Measurements from ENCODE around the gene ATXN2L. TPM values are rescaled to one million over a fixed set of nuclear protein-coding genes. Genes with fewer than 3 reads are reported as not detected.
A peak's percentile ranks its signal among the peaks of the same experiment; 100 is the strongest.

The ATXN2L gene
- total RNA-seq, 1 donor from 2014 or later: 208 TPM

- peak overlapping the region; percentile 67 for H3K4me3 Mint-ChIP-seq
- DNase-seq (ENCODE audit: extremely low spot score, unreplicated experiment): no peak
- H3K27me3 Mint-ChIP-seq: no peaks in the 10 kb centered on the region
- no peaks in the 10 kb centered on the region for H3K9me3 Mint-ChIP-seq
- peak overlapping the region; percentile 46 for H3K27ac Mint-ChIP-seq
- TF ChIP-seq CTCF (conservative IDR thresholded peaks at IDR 0.05): no peak
- peaks cover 20% of the 10 kb centered on the region for H3K36me3 Mint-ChIP-seq
- peaks cover 20% of the 10 kb centered on the region for H3K4me1 Mint-ChIP-seq (ENCODE audit: unreplicated experiment)
Measured at GRCh38 chr16:28842696-28843095, 19.9 kb downstream of the ATXN2L start.

GRCh38 chr16:28843766-28844165 is 21.0 kb downstream of the ATXN2L start:
- Mint-ChIP-seq H3K36me3 (peaks cover 11% of the 10 kb centered on the region), H3K27me3 (no peaks in the 10 kb centered on the region), H3K27ac (no peak overlapping the region), H3K9me3 (no peaks in the 10 kb centered on the region), H3K4me1 (ENCODE audit: unreplicated experiment) (peaks cover 20% of the 10 kb centered on the region), H3K4me3 (no peak overlapping the region)
- no peak for TF ChIP-seq CTCF (conservative IDR thresholded peaks at IDR 0.05)
- no peak for DNase-seq (ENCODE audit: extremely low spot score, unreplicated experiment)

- Mint-ChIP-seq H3K27me3 (no peaks in the 10 kb centered on the region), H3K36me3 (peaks cover 11% of the 10 kb centered on the region), H3K27ac (peak overlapping the region; percentile 96), H3K4me3 (peak overlapping the region; percentile 98), H3K9me3 (no peaks in the 10 kb centered on the region), H3K4me1 (ENCODE audit: unreplicated experiment) (peaks cover 20% of the 10 kb centered on the region)
- TF ChIP-seq CTCF (conservative IDR thresholded peaks at IDR 0.05): no peak
- no peak for DNase-seq (ENCODE audit: extremely low spot score, unreplicated experiment)
Measured at GRCh38 chr16:28844226-28844885, 21.6 kb downstream of the ATXN2L start.

- Mint-ChIP-seq H3K27ac (peak overlapping the region; percentile 96), H3K4me1 (ENCODE audit: unreplicated experiment) (peaks cover 20% of the 10 kb centered on the region), H3K4me3 (peak overlapping the region; percentile 98), H3K9me3 (no peaks in the 10 kb centered on the region), H3K36me3 (peaks cover 11% of the 10 kb centered on the region), H3K27me3 (no peaks in the 10 kb centered on the region)
- no peak for TF ChIP-seq CTCF (conservative IDR thresholded peaks at IDR 0.05)
- DNase-seq (ENCODE audit: extremely low spot score, unreplicated experiment): no peak
Measured at GRCh38 chr16:28845293-28845692, 22.5 kb downstream of the ATXN2L start.

GRCh38 chr16:28845761-28846079 is 22.9 kb downstream of the ATXN2L start:
- Mint-ChIP-seq H3K27ac (peak overlapping the region; percentile 96), H3K36me3 (peaks cover 11% of the 10 kb centered on the region), H3K9me3 (no peaks in the 10 kb centered on the region), H3K4me1 (ENCODE audit: unreplicated experiment) (peaks cover 20% of the 10 kb centered on the region), H3K27me3 (no peaks in the 10 kb centered on the region), H3K4me3 (peak overlapping the region; percentile 98)
- no peak for DNase-seq (ENCODE audit: extremely low spot score, unreplicated experiment)
- no peak for TF ChIP-seq CTCF (conservative IDR thresholded peaks at IDR 0.05)

Measured in type B pancreatic cell (in vitro differentiated cells).